Pancreas (tissue), 10 donors: ENCODE results near the gene MOB3B. TPM values are rescaled to one million over a fixed set of nuclear protein-coding genes. Genes with fewer than 3 reads are reported as not detected.
"Not testable (repeated sequence)": the region's sequence is repeated elsewhere in the genome, so short reads cannot be mapped to it uniquely, and the experiment has no call there.

Experiments
- ATAC-seq, 4 donors: fragments of 200-7000 bp; cut with Tn5 transposase; one replicate each; pipeline versions ENCODE4 v1.8.0 to v1.9.1; 2020; ENCODE audit warnings: mild to moderate bottlenecking in 4 of 4, moderate library complexity in 4 of 4
- DNase-seq, 6 donors: peaks; one replicate each; pipeline ENCODE4 v3.0.0-alpha.2; 2020
- FAIRE-seq: peaks from 2 replicates; lab custom pipeline; 2012; peaks lifted over from hg19 to GRCh38; lab: Jason Lieb, UNC
- H3K27ac ChIP-seq, 4 donors: fragments of 200-600 bp; sonication (generic); 1 replicate in 3 of 4; 2 replicates in 1 of 4; pipeline versions ENCODE4 v1.5.0 to v1.8.0; 2020
- H3K27me3 ChIP-seq, 4 donors: fragments of 200-600 bp; one replicate each; pipeline ENCODE4 v1.8.0; 2021
- H3K36me3 ChIP-seq, 3 donors: fragments of 200-600 bp; sonication (generic) in 1 of 3; one replicate each; pipeline versions ENCODE4 v1.5.0 to v1.8.0; 2020 to 2021
- H3K4me1 ChIP-seq, 3 donors: fragments of 200-600 bp; one replicate each; pipeline ENCODE4 v1.8.0; 2021
- H3K4me3 ChIP-seq, 4 donors: fragments of 200-600 bp; sonication (generic) in 2 of 4; one replicate each; pipeline versions ENCODE4 v1.5.0 to v1.8.0; 2020 to 2021
- H3K9me3 ChIP-seq, 4 donors: fragments of 200-600 bp; one replicate each; pipeline ENCODE4 v1.8.0; 2021
- CTCF ChIP-seq, 4 donors: fragments of 200-600 bp; sonication (generic) in 3 of 4; IDR thresholded peaks; one replicate each; pipeline versions ENCODE4 v1.5.0 to v1.8.0; 2021; ENCODE audit warnings: antibody characterized with exemption in 4 of 4
- whole genome bisulfite sequencing, 2 donors: extraction: QIAGEN DNeasy Blood & Tissue Kit; methylation state at CpG; one replicate each; pipeline ENCODE4 v1.1.7; 2013; 5-methylcytosine and 5-hydroxymethylcytosine counted together
- intact Hi-C, 3 donors: fragments of 100-400 bp; cut with DNase I; formaldehyde crosslinking; loops; one replicate each; pipeline versions ENCODE4 v1.11.1 to v1.14.2; 2022
- polyA plus RNA-seq, 2 donors: library from polyadenylated mRNA; stranded (reverse); fragments of 200-250 nt; gene quantifications; one replicate each; pipeline ENCODE4 v1.2.3, GENCODE V29; 2013
- total RNA-seq, 6 donors: library from RNA; stranded (reverse); fragmentation: NEBNext Ultra II Directional in 4 of 6; extraction: Animal tissue kit (Norgen Biotek cat#: 25700) in 4 of 6; gene quantifications; one replicate each; pipeline versions ENCODE4 v1.2.1 to v1.2.4, GENCODE V29; 2021 to 2023
- donor health status: healthy with polysubstance abuse.
- donor health status: DM: no; HTN: no; CAD: no; lungs with moderate emphysema.
- donor health status: DM: no; HTN: no; CAD: no.
- donor health status: control.
- donor health status: control.
- donor health status: Bipolar disorder and iron deficiency.
- donor health status: DM: yes; HTN: yes; CAD: no.
- donor health status: DM: no; HTN: no; CAD: no.
- donor health status: DM: no; HTN: no; CAD: no.
- donor health status: DM: yes; HTN: yes; CAD: no.

Gene MOB3B
- total and polyA plus RNA-seq, 8 donors = 1.4 to 10.5 (median 4.0) TPM

DNA sequence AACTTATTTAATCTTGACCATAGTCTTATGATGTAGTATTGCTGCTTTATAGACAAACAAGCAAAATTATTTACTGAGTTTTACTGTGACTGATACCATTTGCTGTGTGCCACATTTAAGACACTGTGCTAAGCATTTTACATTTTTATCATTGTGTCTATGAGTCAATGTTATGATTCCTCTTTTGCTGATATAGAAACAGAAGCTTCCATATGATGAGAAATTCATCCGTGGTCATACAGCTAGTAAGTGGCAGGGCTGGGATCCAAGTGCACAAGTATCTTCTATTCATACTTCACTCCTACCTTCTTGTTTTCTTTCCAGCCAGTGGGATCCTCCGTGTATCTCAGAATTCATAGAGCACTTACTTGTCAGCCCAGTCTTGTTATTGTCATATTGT, 22.6 kb downstream of the MOB3B start:
- intact Hi-C loops = no loop called here
- Histone ChIP-seq H3K4me1 (no peaks in the 10 kb centered on the region), H3K4me3 (no peak overlapping the region), H3K9me3 (no peaks in the 10 kb centered on the region), H3K27me3 (no peaks in the 10 kb centered on the region), H3K27ac (no peak overlapping the region), H3K36me3 (no peaks in the 10 kb centered on the region)
- DNase-seq = no peak
- 50 to 70% methylated on average over 2 of the region's 2 CpGs for WGBS, 2 donors
- no peak for TF ChIP-seq CTCF (IDR thresholded peaks at IDR 0.05)
- FAIRE-seq = no peak
- ATAC-seq = no peak

DNA sequence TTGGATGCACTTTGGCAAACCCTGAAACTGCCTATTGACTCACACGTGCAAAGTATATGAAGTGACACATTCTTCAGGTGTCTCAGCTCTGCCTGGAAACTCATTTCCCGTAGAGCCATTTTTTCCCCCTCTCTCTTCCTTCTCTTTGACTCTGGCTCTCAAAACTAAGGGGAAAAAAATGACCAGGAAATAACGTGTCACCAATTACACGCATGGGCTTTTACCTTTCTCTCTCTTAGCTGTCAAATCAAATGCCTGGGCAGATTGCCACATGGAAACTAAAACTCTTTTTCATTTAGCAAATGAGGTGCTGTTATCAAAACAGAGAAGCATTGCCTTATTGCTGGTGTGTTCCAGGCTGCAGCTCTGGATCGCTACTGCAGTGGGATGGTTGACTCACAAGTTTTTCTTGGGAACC, 23.9 kb downstream of the MOB3B start:
- Histone ChIP-seq H3K36me3 (no peaks in the 10 kb centered on the region), H3K4me3 (no peak overlapping the region), H3K9me3 (no peaks in the 10 kb centered on the region), H3K4me1 (no peaks in the 10 kb centered on the region), H3K27me3 (no peaks in the 10 kb centered on the region), H3K27ac (no peak overlapping the region)
- intact Hi-C loops = no loop called here
- DNase-seq (peak in 1 of 6 donors; percentile 3), ATAC-seq (peak in 3 of 4 donors; percentile 60 to 82 (median 68)), FAIRE-seq (no peak)
- WGBS, 2 donors = 56 to 61% methylated on average over 5 of the region's 5 CpGs
- TF ChIP-seq CTCF (IDR thresholded peaks at IDR 0.05) = no peak

DNA sequence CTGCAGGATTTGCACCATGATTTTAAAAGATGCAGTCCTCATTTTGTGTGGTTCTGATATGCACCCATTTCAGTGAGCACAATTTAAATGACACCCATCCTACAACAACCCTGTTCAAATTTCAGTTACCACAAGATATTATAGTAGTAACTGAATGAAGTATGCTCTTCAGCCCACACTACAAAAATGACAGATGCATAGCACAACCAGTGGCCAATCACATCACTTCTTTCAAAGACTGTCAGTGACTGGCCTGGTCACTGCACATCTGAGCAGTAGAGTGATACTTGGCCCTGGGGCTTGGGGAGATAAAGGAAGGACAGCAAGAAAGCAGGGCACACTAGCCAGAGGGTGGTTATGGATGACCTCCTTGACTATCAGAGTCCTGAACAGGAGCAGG, 25.4 kb downstream of the MOB3B start:
- FAIRE-seq (no peak), ATAC-seq (no peak), DNase-seq (no peak)
- H3K4me3 ChIP-seq = no peak overlapping the region
- no peaks in the 10 kb centered on the region for H3K9me3 ChIP-seq
- H3K27ac ChIP-seq = no peak overlapping the region
- intact Hi-C loops = no loop called here
- H3K4me1 ChIP-seq = no peaks in the 10 kb centered on the region
- no peaks in the 10 kb centered on the region for H3K27me3 ChIP-seq
- no peaks in the 10 kb centered on the region for H3K36me3 ChIP-seq
- no peak for TF ChIP-seq CTCF (IDR thresholded peaks at IDR 0.05)

GRCh38 chr9:27503623-27504022, 26.0 kb downstream of the MOB3B start:
- intact Hi-C loops = no loop called here
- no peaks in the 10 kb centered on the region for H3K4me1 ChIP-seq
- H3K27ac ChIP-seq = no peak overlapping the region
- ATAC-seq (no peak), FAIRE-seq (no peak), DNase-seq (no peak)
- 92% methylated on average over 4 of the region's 4 CpGs for WGBS, 2 donors
- H3K27me3 ChIP-seq = no peaks in the 10 kb centered on the region
- H3K36me3 ChIP-seq = no peaks in the 10 kb centered on the region
- H3K4me3 ChIP-seq = no peak overlapping the region
- TF ChIP-seq CTCF (IDR thresholded peaks at IDR 0.05) = no peak
- H3K9me3 ChIP-seq = no peaks in the 10 kb centered on the region

- WGBS, 2 donors = 95 to 96% methylated on average over 3 of the region's 3 CpGs
- H3K27ac ChIP-seq, ATAC-seq, FAIRE-seq, H3K4me1 ChIP-seq, intact Hi-C loops, H3K36me3 ChIP-seq, DNase-seq, H3K4me3 ChIP-seq, H3K9me3 ChIP-seq, H3K27me3 ChIP-seq: not testable (repeated sequence)
These were observed 28.7 kb downstream of the MOB3B start for GRCh38 chr9:27500902-27501301.
